SK-N-SH (cell line): ENCODE results near the gene CENPO. TPM values are rescaled to one million over a fixed set of nuclear protein-coding genes. Genes with fewer than 3 reads are reported as not detected.

Experiments used
- CTCF ChIA-PET: fragments of 300-600, 350-600 bp; formaldehyde crosslinking; extraction: SDS; loops from one replicate; lab custom pipeline; 2021; lab: Yijun Ruan, JAX
- POLR2A ChIA-PET: fragments of 350-600 bp; sonication (Branson Sonifier 250); formaldehyde crosslinking; extraction: SDS; loops from one replicate; lab custom pipeline; 2020; ENCODE audit warnings: antibody characterized with exemption, inconsistent platforms; lab: Yijun Ruan, JAX
- DNase-seq: peaks from one replicate; pipeline ENCODE4 v3.0.0; 2012
- H2AFZ ChIP-seq: fragments of 200-600 bp; sonication (generic); 2 replicates; pipeline ENCODE4 v1.8.1; 2016; ENCODE audit warnings: antibody characterized with exemption, mild to moderate bottlenecking, low read depth
- H3F3A ChIP-seq: fragments of 200-600 bp; sonication (generic); replicated peaks from 2 replicates; pipeline ENCODE3; 2016; ENCODE audit warnings: antibody characterized with exemption, mild to moderate bottlenecking; ENCODE audit not compliant: insufficient read depth
- H3K27ac ChIP-seq, 2 experiments: fragments of 200-500 bp in 1 of 2; fragments of 200-600 bp in 1 of 2; sonication (Bioruptor generic) in 1 of 2; sonication (generic), shearing (Covaris generic) in 1 of 2; 2 replicates each; pipeline versions ENCODE4 v1.5.1 to v1.6.1; 2014 to 2016; ENCODE audit warnings: low read depth in 2 of 2, inconsistent platforms in 1 of 2, low read length in 1 of 2, mild to moderate bottlenecking in 1 of 2, mixed read lengths in 1 of 2
- H3K27me3 ChIP-seq: fragments of 200-600 bp; sonication (generic), shearing (Covaris generic); 2 replicates; pipeline ENCODE4 v1.6.1; 2016; ENCODE audit warnings: mixed run types; ENCODE audit not compliant: insufficient read depth
- H3K36me3 ChIP-seq, 2 experiments: fragments of 200-500 bp in 1 of 2; fragments of 200-600 bp in 1 of 2; sonication (Bioruptor generic) in 1 of 2; sonication (generic) in 1 of 2; replicated peaks in 1 of 2; 2 replicates each; pipeline versions ENCODE3 to v1.5.1; 2014 to 2016; ENCODE audit warnings: low read length in 1 of 2, mild to moderate bottlenecking in 1 of 2; ENCODE audit not compliant: insufficient read depth in 2 of 2, control insufficient read depth in 1 of 2
- H3K4me1 ChIP-seq, 2 experiments: fragments of 200-500 bp in 1 of 2; fragments of 200-600 bp in 1 of 2; sonication (Bioruptor generic) in 1 of 2; sonication (generic), shearing (Covaris generic) in 1 of 2; 2 replicates each; pipeline versions ENCODE4 v1.5.1 to v1.6.1; 2014 to 2016; ENCODE audit warnings: low read depth in 1 of 2, low read length in 1 of 2, mixed run types in 1 of 2; ENCODE audit not compliant: insufficient read depth in 2 of 2, control insufficient read depth in 1 of 2
- H3K4me2 ChIP-seq: fragments of 200-600 bp; sonication (generic), shearing (Covaris generic); 2 replicates; pipeline ENCODE4 v1.6.1; 2017; ENCODE audit warnings: mixed run types
- H3K4me3 ChIP-seq, 2 experiments: fragments of 200-500 bp in 1 of 2; fragments of 200-600 bp in 1 of 2; sonication (Bioruptor generic) in 1 of 2; sonication (generic), shearing (Covaris generic) in 1 of 2; 2 replicates each; pipeline versions ENCODE4 v1.5.1 to v1.8.1; 2014 to 2016; ENCODE audit warnings: low read depth in 2 of 2, inconsistent platforms in 1 of 2, low read length in 1 of 2, mild to moderate bottlenecking in 1 of 2, mixed read lengths in 1 of 2, moderate library complexity in 1 of 2
- H3K79me2 ChIP-seq: fragments of 200-600 bp; sonication (generic); 2 replicates; pipeline ENCODE4 v1.8.1; 2017; ENCODE audit warnings: mild to moderate bottlenecking; ENCODE audit not compliant: insufficient read depth
- H3K9ac ChIP-seq: fragments of 200-600 bp; sonication (generic); 2 replicates; pipeline ENCODE4 v1.6.1; 2017; ENCODE audit warnings: mixed run types
- H3K9me2 ChIP-seq: fragments of 200-600 bp; sonication (generic); 2 replicates; pipeline ENCODE4 v1.6.1; 2017; ENCODE audit warnings: mixed run types
- H3K9me3 ChIP-seq: fragments of 200-600 bp; sonication (generic); 2 replicates; pipeline ENCODE4 v1.6.1; 2017; ENCODE audit warnings: mixed run types, mild to moderate bottlenecking, moderate library complexity
- H4K20me1 ChIP-seq: fragments of 200-600 bp; sonication (generic); 2 replicates; pipeline ENCODE4 v1.6.1; 2017; ENCODE audit warnings: mild to moderate bottlenecking, mixed run types; ENCODE audit not compliant: insufficient read depth
- CHD2 ChIP-seq: fragments of 150-350 bp; IDR thresholded peaks from 2 replicates; pipeline ENCODE4 v1.6.1; 2018; ENCODE audit warnings: low read length; ENCODE audit not compliant: partially characterized antibody
- EP300 ChIP-seq, 2 experiments: IDR thresholded peaks; 2 replicates each; pipeline versions ENCODE4 v1.4.0 to v1.6.1; 2012; ENCODE audit warnings: borderline replicate concordance in 1 of 2, low read depth in 1 of 2, low read length in 1 of 2
- FOSL2 ChIP-seq: IDR thresholded peaks from 2 replicates; pipeline ENCODE4 v1.4.0; 2012; ENCODE audit warnings: low read depth, mild to moderate bottlenecking, moderate library complexity, borderline replicate concordance
- FOXM1 ChIP-seq: IDR thresholded peaks from 2 replicates; pipeline ENCODE4 v1.4.0; 2012; ENCODE audit warnings: low read depth, mild to moderate bottlenecking
- MEF2A ChIP-seq: IDR thresholded peaks from 2 replicates; pipeline ENCODE4 v1.4.0; 2012; ENCODE audit warnings: low read depth, borderline replicate concordance
- NRF1 ChIP-seq: IDR thresholded peaks from 2 replicates; pipeline ENCODE4 v1.6.1; 2012; ENCODE audit warnings: low read depth, mild to moderate bottlenecking, low read length
- POLR2AphosphoS5 ChIP-seq: IDR thresholded peaks from 2 replicates; pipeline ENCODE4 v1.6.1; 2012; ENCODE audit warnings: low read depth, low read length
- RAD21 ChIP-seq: IDR thresholded peaks from 2 replicates; pipeline ENCODE4 v1.6.1; 2012; ENCODE audit warnings: mild to moderate bottlenecking, low read length
- RCOR1 ChIP-seq: fragments of 150-350 bp; IDR thresholded peaks from 2 replicates; pipeline ENCODE4 v1.6.1; 2017; ENCODE audit warnings: antibody characterized with exemption, low read length
- RFX5 ChIP-seq: IDR thresholded peaks from 2 replicates; pipeline ENCODE4 v1.6.1; 2012; ENCODE audit warnings: mild to moderate bottlenecking, improper control_type of control experiment, low read length
- RXRA ChIP-seq: IDR thresholded peaks from 2 replicates; pipeline ENCODE4 v1.4.0; 2012; ENCODE audit warnings: low read depth, mild to moderate bottlenecking, borderline replicate concordance
- SIN3A ChIP-seq: IDR thresholded peaks from 2 replicates; pipeline ENCODE4 v1.6.1; 2012; ENCODE audit warnings: low read depth, mild to moderate bottlenecking, low read length, moderate library complexity, borderline replicate concordance
- TEAD4 ChIP-seq: IDR thresholded peaks from 2 replicates; pipeline ENCODE4 v1.4.0; 2012; ENCODE audit warnings: mild to moderate bottlenecking, borderline replicate concordance; ENCODE audit not compliant: insufficient read depth
- YY1 ChIP-seq: IDR thresholded peaks from 2 replicates; pipeline ENCODE4 v1.4.0; 2012; ENCODE audit warnings: low read depth, mild to moderate bottlenecking
- WGBS: methylation state at CpG from one replicate; pipeline ENCODE4 v1.1.6; 2017; ENCODE audit warnings: low lambda C conversion rate; 5-methylcytosine and 5-hydroxymethylcytosine counted together
- polyA plus RNA-seq, 3 experiments: library from polyadenylated mRNA; depleted of rRNA; stranded (reverse); fragments of >200 nt; gene quantifications; 2 replicates each; pipeline ENCODE4 v1.2.3, GENCODE V29; 2012
- TF ChIP-seq, protein P1 (sequence below): fragments of 150-350 bp; IDR thresholded peaks from 2 replicates; pipeline ENCODE4 v1.6.1; 2017; ENCODE audit warnings: antibody characterized with exemption, low read length, low read depth, borderline replicate concordance
- TF ChIP-seq, protein P2 (sequence below): IDR thresholded peaks from 2 replicates; pipeline ENCODE4; 2012
- TF ChIP-seq, protein P3 (sequence below): fragments of 150-350 bp; IDR thresholded peaks from 2 replicates; pipeline ENCODE4 v1.6.1; 2016; ENCODE audit warnings: mild to moderate bottlenecking, low read depth, low read length

CENPO gene
- polyA plus RNA-seq, 1 of the 3 experiments (the other 2 are of a cell fraction): 18.3 TPM

DNA sequence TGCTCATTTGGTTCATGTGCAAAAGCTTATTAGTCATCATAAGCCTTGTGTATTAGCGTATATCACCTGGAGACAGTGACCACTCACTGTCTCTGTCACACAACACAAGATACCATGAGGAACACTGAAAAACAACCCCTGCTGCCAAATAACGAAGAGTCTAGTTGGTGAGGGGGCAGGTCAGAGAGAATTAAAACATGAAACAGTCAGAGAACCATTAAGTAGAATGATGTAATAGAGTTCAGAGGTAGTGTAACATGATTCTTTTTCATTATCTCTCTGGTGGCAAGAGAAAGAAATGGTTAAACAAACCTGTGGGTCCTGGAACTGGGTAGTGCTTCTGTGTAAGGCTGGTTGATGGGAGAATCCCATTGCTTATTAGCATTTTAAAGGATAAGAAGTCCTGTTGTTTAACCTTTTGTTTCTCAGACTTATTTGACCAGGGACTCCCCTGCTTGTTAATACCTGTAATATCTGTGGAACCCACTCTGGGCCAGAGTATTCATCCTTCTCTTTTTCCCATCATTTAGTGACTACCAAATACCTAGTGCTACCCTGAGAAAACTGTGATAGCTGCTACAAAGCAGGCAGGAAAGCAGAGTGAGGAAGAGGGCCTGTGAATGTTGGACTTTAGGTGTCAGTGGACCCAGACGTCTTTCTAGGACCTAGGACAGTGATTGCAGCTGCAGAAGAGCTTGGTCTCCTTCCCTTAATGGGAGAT lies 38.1 kb upstream of the CENPO start:
- Histone ChIP-seq H3K4me1 (no peaks in the 10 kb centered on the region), H3K27me3 (no peaks in the 10 kb centered on the region), H3K4me3 (no peak overlapping the region), H3K4me2 (no peak overlapping the region), H3K27ac (no peak overlapping the region), H3K9me3 (no peaks in the 10 kb centered on the region), H4K20me1 (no peaks in the 10 kb centered on the region), H3F3A (no peaks in the 10 kb centered on the region), H3K9ac (no peak overlapping the region), H3K79me2 (no peaks in the 10 kb centered on the region)
- no peak for DNase-seq
- CTCF ChIA-PET: interaction anchor here (0.6 kb wide), 1 partner anchor 14 kb away, joined by 3 read pairs; no protein-coding TSS in a partner anchor
- POLR2A ChIA-PET: no interaction called here
- 92% methylated on average over 3 of the region's 3 CpGs for WGBS
- no peak for TF ChIP-seq CHD2
- TF ChIP-seq FOXM1: no peak
- TF ChIP-seq NRF1: no peak
- TF ChIP-seq TEAD4: no peak
- TF ChIP-seq, protein P1, sequence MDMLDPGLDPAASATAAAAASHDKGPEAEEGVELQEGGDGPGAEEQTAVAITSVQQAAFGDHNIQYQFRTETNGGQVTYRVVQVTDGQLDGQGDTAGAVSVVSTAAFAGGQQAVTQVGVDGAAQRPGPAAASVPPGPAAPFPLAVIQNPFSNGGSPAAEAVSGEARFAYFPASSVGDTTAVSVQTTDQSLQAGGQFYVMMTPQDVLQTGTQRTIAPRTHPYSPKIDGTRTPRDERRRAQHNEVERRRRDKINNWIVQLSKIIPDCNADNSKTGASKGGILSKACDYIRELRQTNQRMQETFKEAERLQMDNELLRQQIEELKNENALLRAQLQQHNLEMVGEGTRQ: no peak
- no peak for TF ChIP-seq POLR2AphosphoS5
- no peak for TF ChIP-seq RFX5
- TF ChIP-seq, all 33 proteins: peak for 0
- Histone ChIP-seq H3K9me2 (no peaks in the 10 kb centered on the region), H2AFZ (no peak overlapping the region), H3K36me3 (peaks cover 24 to 46% of the 10 kb centered on the region in 2 experiments)

DNA sequence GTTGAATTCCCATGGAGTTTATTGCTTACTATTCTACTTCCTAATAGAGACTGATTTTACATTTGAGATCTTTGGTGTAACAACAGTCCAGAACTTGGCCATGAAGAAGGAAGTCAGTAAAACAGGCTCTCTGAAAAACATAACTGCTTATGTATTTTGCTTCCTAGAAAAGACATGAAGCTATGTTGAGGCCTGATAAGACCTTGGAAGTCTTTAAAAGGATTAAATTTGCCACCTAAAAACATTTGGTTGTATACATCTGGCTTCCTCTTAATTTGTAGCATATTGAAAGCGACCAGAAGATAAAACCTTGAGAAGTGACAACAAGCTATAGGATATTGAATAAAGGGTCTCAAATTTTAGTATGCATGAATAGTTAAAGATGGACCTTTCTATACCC lies 36.4 kb upstream of the CENPO start:
- TF ChIP-seq NRF1: no peak
- no peak for TF ChIP-seq RCOR1
- no peak for TF ChIP-seq POLR2AphosphoS5
- TF ChIP-seq SIN3A: no peak
- no peak for DNase-seq
- Histone ChIP-seq H2AFZ (no peak overlapping the region), H3K27ac (no peak overlapping the region), H3K9me3 (no peaks in the 10 kb centered on the region), H3F3A (no peaks in the 10 kb centered on the region), H3K36me3 (peaks cover 24 to 46% of the 10 kb centered on the region in 2 experiments), H3K9me2 (no peaks in the 10 kb centered on the region), H3K27me3 (no peaks in the 10 kb centered on the region), H3K9ac (no peak overlapping the region), H3K4me1 (no peaks in the 10 kb centered on the region), H3K4me3 (no peak overlapping the region), H4K20me1 (no peaks in the 10 kb centered on the region), H3K79me2 (no peaks in the 10 kb centered on the region), H3K4me2 (no peak overlapping the region)
- 93% methylated on average over 1 of the region's 1 CpG for WGBS
- ChIA-PET CTCF (no interaction called here), POLR2A (no interaction called here)

DNA sequence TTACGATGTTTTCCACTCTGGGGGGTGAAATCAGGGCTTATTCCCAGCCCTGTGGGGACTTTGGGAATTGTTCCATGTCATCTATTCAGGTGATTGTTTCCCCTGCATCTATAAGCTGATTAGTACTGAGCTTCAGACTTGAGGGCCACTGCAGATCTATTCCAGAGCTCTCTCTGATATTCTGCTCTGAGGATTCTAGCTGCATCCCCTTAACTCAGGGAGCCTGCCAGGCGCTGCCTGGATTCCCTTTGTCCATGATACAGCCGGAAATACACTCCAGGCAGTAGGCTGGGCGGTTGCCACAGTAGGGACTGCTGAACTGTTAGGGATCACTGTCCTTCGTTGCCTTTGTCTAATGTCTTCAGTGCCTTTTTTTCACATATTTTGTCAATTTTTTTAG lies 31.4 kb upstream of the CENPO start:
- H3K9me3 ChIP-seq: no peaks in the 10 kb centered on the region
- TF ChIP-seq CHD2: no peak
- TF ChIP-seq, protein P1: no peak
- TF ChIP-seq EP300 (IDR thresholded peaks at IDR 0.05; ENCODE audit: borderline replicate concordance in 1 of 2, low read depth in 1 of 2, low read length in 1 of 2): no peak
- TF ChIP-seq, protein P2, sequence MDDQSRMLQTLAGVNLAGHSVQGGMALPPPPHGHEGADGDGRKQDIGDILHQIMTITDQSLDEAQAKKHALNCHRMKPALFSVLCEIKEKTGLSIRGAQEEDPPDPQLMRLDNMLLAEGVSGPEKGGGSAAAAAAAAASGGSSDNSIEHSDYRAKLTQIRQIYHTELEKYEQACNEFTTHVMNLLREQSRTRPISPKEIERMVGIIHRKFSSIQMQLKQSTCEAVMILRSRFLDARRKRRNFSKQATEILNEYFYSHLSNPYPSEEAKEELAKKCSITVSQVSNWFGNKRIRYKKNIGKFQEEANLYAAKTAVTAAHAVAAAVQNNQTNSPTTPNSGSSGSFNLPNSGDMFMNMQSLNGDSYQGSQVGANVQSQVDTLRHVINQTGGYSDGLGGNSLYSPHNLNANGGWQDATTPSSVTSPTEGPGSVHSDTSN: no peak
- TF ChIP-seq RXRA: no peak
- TF ChIP-seq RAD21: no peak
- TF ChIP-seq, protein P3, sequence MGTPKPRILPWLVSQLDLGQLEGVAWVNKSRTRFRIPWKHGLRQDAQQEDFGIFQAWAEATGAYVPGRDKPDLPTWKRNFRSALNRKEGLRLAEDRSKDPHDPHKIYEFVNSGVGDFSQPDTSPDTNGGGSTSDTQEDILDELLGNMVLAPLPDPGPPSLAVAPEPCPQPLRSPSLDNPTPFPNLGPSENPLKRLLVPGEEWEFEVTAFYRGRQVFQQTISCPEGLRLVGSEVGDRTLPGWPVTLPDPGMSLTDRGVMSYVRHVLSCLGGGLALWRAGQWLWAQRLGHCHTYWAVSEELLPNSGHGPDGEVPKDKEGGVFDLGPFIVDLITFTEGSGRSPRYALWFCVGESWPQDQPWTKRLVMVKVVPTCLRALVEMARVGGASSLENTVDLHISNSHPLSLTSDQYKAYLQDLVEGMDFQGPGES: no peak
- no peak for TF ChIP-seq MEF2A
- TF ChIP-seq FOSL2: no peak
- no peak for TF ChIP-seq RFX5
- TF ChIP-seq YY1: no peak

More for the DNA sequence above, 31.4 kb upstream of the CENPO start:
- CTCF ChIA-PET: interaction anchor here (0.8 to 1.4 kb wide), 3 partner anchors 18 to 352 kb away, joined by 3 to 4 read pairs (median 4); no protein-coding TSS in a partner anchor
- H3K9ac ChIP-seq: no peak overlapping the region
- H3K79me2 ChIP-seq: no peaks in the 10 kb centered on the region
- H2AFZ ChIP-seq: no peak overlapping the region
- POLR2A ChIA-PET: no interaction called here
- no peak overlapping the region for H3K4me2 ChIP-seq
- H3K36me3 ChIP-seq: peaks cover 26 to 27% of the 10 kb centered on the region in 2 experiments
- no peaks in the 10 kb centered on the region for H3K27me3 ChIP-seq
- DNase-seq: no peak
- no peaks in the 10 kb centered on the region for H3K9me2 ChIP-seq
- H3F3A ChIP-seq: no peaks in the 10 kb centered on the region
- no peak overlapping the region for H3K4me3 ChIP-seq
- WGBS: 88% methylated on average over 5 of the region's 5 CpGs
- no peaks in the 10 kb centered on the region for H3K4me1 ChIP-seq
- no peak overlapping the region for H3K27ac ChIP-seq
- no peaks in the 10 kb centered on the region for H4K20me1 ChIP-seq
